CD14-positive monocyte (primary cell): ENCODE measurements around the gene TMTC1. TPM values are rescaled to one million over a fixed set of nuclear protein-coding genes. Genes with fewer than 3 reads are reported as not detected.

Experiments used
- DNase-seq, 3 donors: peaks; one replicate each; pipeline ENCODE4 v3.0.0-alpha.2; 2011 to 2022
- H2AFZ ChIP-seq: 2 replicates; pipeline ENCODE4 v1.6.0; 2012; ENCODE audit warnings: mild to moderate bottlenecking, low read depth, low read length, inconsistent platforms; ENCODE audit not compliant: insufficient read depth, poor library complexity, severe bottlenecking
- H3K27ac ChIP-seq, 2 donors: 1 replicate in 1 of 2; 2 replicates in 1 of 2; pipeline ENCODE4 v1.5.1; 2012 to 2013; ENCODE audit warnings: low read length in 2 of 2, control low read depth in 1 of 2, inconsistent platforms in 1 of 2, low read depth in 1 of 2, mild to moderate bottlenecking in 1 of 2
- H3K27me3 ChIP-seq, 2 donors: one replicate each; pipeline versions ENCODE4 v1.6.0 to v1.6.1; 2011 to 2013; ENCODE audit warnings: low read length in 2 of 2; ENCODE audit not compliant: control insufficient read depth in 2 of 2, insufficient read depth in 2 of 2
- H3K36me3 ChIP-seq, 2 donors: replicated peaks in 1 of 2; 1 replicate in 1 of 2; 2 replicates in 1 of 2; pipeline versions ENCODE4 v1.5.1 to v1.6.1; 2012 to 2013; ENCODE audit warnings: low read length in 2 of 2, control low read depth in 1 of 2, inconsistent platforms in 1 of 2, mild to moderate bottlenecking in 1 of 2; ENCODE audit not compliant: insufficient read depth in 2 of 2, control insufficient read depth in 1 of 2
- H3K4me1 ChIP-seq, 2 donors: 1 replicate in 1 of 2; 2 replicates in 1 of 2; pipeline versions ENCODE4 v1.5.1 to v1.6.1; 2012 to 2013; ENCODE audit warnings: low read length in 2 of 2, control low read depth in 1 of 2, inconsistent platforms in 1 of 2, mild to moderate bottlenecking in 1 of 2, moderate library complexity in 1 of 2; ENCODE audit not compliant: insufficient read depth in 2 of 2, control insufficient read depth in 1 of 2
- H3K4me2 ChIP-seq: replicated peaks from 2 replicates; pipeline ENCODE3; 2012; ENCODE audit warnings: low read length, moderate library complexity, mild to moderate bottlenecking; ENCODE audit not compliant: poor library complexity, severe bottlenecking; ENCODE audit errors: extremely low read depth
- H3K4me3 ChIP-seq, 3 experiments: fragments of 200-600 bp in 1 of 3; sonication (generic) in 1 of 3; replicated peaks in 1 of 3; 1 replicate in 2 of 3; 2 replicates in 1 of 3; pipeline ENCODE4 v1.5.1; 2011 to 2013; ENCODE audit warnings: low read length in 3 of 3, mild to moderate bottlenecking in 3 of 3, control low read depth in 2 of 3, low read depth in 2 of 3, inconsistent platforms in 1 of 3, moderate library complexity in 1 of 3
- H3K79me2 ChIP-seq: 2 replicates; pipeline ENCODE4 v1.6.0; 2012; ENCODE audit warnings: mild to moderate bottlenecking, control low read depth, inconsistent platforms, low read length, moderate library complexity; ENCODE audit not compliant: insufficient read depth
- H3K9ac ChIP-seq: 2 replicates; pipeline ENCODE4 v1.6.0; 2017; ENCODE audit warnings: low read length, mild to moderate bottlenecking; ENCODE audit not compliant: insufficient read depth, poor library complexity, severe bottlenecking
- H3K9me3 ChIP-seq, 2 donors: replicated peaks in 1 of 2; 1 replicate in 1 of 2; 2 replicates in 1 of 2; pipeline versions ENCODE4 v1.5.1 to v1.6.1; 2012 to 2013; ENCODE audit warnings: low read length in 2 of 2, control low read depth in 1 of 2; ENCODE audit not compliant: control insufficient read depth in 1 of 2, insufficient read depth in 1 of 2
- H4K20me1 ChIP-seq: 2 replicates; pipeline ENCODE4 v1.6.0; 2012; ENCODE audit warnings: mild to moderate bottlenecking, low read length, control low read depth, moderate library complexity; ENCODE audit not compliant: insufficient read depth
- H3K27ac Mint-ChIP-seq, 7 donors: one replicate each; pipeline ENCODE4 v1.8.0; 2020; ENCODE audit warnings: mild to moderate bottlenecking in 7 of 7, mixed read lengths in 7 of 7, moderate library complexity in 6 of 7, inconsistent platforms in 2 of 7
- H3K27me3 Mint-ChIP-seq, 3 donors: one replicate each; pipeline ENCODE4 v1.8.0; 2021 to 2022; ENCODE audit warnings: low read depth in 3 of 3, mild to moderate bottlenecking in 3 of 3, mixed read lengths in 3 of 3, moderate library complexity in 3 of 3, inconsistent platforms in 1 of 3
- H3K36me3 Mint-ChIP-seq, 2 donors: one replicate each; pipeline ENCODE4 v1.8.0; 2020; ENCODE audit warnings: mixed read lengths in 2 of 2, inconsistent platforms in 1 of 2, mild to moderate bottlenecking in 1 of 2
- H3K4me1 Mint-ChIP-seq: one replicate; pipeline ENCODE4 v1.8.0; 2020; ENCODE audit warnings: mild to moderate bottlenecking, mixed read lengths
- H3K4me3 Mint-ChIP-seq, 2 donors: one replicate each; pipeline ENCODE4 v1.8.0; 2020; ENCODE audit warnings: mild to moderate bottlenecking in 2 of 2, mixed read lengths in 2 of 2, moderate library complexity in 1 of 2
- H3K9me3 Mint-ChIP-seq, 7 donors: one replicate each; pipeline ENCODE4 v1.8.0; 2020 to 2022; ENCODE audit warnings: mixed read lengths in 7 of 7, mild to moderate bottlenecking in 6 of 7, moderate library complexity in 6 of 7, inconsistent platforms in 2 of 7
- CTCF ChIP-seq: fragments of 200-600 bp; IDR thresholded peaks from one replicate; pipeline ENCODE4 v1.8.0; 2022; ENCODE audit warnings: antibody characterized with exemption, mild to moderate bottlenecking
- WGBS: methylation state at CpG from one replicate; pipeline ENCODE4 v1.1.5; 2013; ENCODE audit warnings: missing lambda C conversion rate; ENCODE audit not compliant: insufficient coverage; 5-methylcytosine and 5-hydroxymethylcytosine counted together
- intact Hi-C, 2 donors: fragments of 100-400 bp; cut with micrococcal nuclease; formaldehyde crosslinking; loops; one replicate each; pipeline versions ENCODE4 v1.15.0 to v1.15.1; 2023
- polyA plus RNA-seq, 3 donors: library from polyadenylated mRNA; depleted of rRNA in 1 of 3; unstranded in 2 of 3; stranded (reverse) in 1 of 3; fragments of 300-500 nt in 2 of 3; fragments of >200 nt in 1 of 3; fragmentation: Illumina TruSeq in 2 of 3; gene quantifications; 1 replicate in 2 of 3; 2 replicates in 1 of 3; pipeline ENCODE4 v1.2.3, GENCODE V29; 2012 to 2021

Gene TMTC1
- polyA plus RNA-seq, 3 donors = 0.57 to 5.6 (median 2.1) TPM

DNA sequence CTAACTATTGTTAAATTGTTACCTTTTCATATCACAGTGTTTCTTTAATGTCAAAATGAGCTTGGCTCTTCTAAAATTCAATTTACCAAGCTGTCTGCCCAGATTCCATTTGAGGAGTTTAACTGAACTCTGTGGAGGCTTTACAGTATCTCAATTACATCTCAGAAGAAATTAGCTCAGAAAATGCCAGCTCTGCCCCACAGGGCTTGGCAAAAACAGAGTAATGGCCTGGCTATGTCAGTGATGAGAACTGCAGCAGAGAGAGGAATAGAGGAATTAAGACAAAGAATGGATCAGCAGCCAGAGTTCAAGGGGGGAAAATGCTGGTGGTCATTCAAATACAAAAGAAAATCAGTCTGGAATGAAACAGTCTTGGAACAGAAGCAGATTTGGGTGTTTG is 15.8 kb upstream of the TMTC1 start:
- H3K27ac ChIP-seq = no peak overlapping the region
- H3K9me3 ChIP-seq = peaks cover 5 to 7% of the 10 kb centered on the region in 2 donors
- H3K79me2 ChIP-seq = no peaks in the 10 kb centered on the region
- no peak overlapping the region for H2AFZ ChIP-seq
- Mint-ChIP-seq H3K27me3 (peaks cover 2 to 8% (median 4%) of the 10 kb centered on the region in 3 donors), H3K27ac (no peak overlapping the region), H3K4me1 (no peaks in the 10 kb centered on the region), H3K9me3 (peaks cover 3 to 17% (median 13%) of the 10 kb centered on the region in 7 donors), H3K4me3 (no peak overlapping the region), H3K36me3 (no peaks in the 10 kb centered on the region)
- H3K4me2 ChIP-seq = no peak overlapping the region
- intact Hi-C loops = no loop called here
- no peaks in the 10 kb centered on the region for H3K36me3 ChIP-seq
- H3K4me3 ChIP-seq = no peak overlapping the region
- DNase-seq = no peak
- no peaks in the 10 kb centered on the region for H3K27me3 ChIP-seq
- H4K20me1 ChIP-seq = no peaks in the 10 kb centered on the region
- no peak overlapping the region for H3K9ac ChIP-seq
- no peak for TF ChIP-seq CTCF
- H3K4me1 ChIP-seq = no peaks in the 10 kb centered on the region

DNA sequence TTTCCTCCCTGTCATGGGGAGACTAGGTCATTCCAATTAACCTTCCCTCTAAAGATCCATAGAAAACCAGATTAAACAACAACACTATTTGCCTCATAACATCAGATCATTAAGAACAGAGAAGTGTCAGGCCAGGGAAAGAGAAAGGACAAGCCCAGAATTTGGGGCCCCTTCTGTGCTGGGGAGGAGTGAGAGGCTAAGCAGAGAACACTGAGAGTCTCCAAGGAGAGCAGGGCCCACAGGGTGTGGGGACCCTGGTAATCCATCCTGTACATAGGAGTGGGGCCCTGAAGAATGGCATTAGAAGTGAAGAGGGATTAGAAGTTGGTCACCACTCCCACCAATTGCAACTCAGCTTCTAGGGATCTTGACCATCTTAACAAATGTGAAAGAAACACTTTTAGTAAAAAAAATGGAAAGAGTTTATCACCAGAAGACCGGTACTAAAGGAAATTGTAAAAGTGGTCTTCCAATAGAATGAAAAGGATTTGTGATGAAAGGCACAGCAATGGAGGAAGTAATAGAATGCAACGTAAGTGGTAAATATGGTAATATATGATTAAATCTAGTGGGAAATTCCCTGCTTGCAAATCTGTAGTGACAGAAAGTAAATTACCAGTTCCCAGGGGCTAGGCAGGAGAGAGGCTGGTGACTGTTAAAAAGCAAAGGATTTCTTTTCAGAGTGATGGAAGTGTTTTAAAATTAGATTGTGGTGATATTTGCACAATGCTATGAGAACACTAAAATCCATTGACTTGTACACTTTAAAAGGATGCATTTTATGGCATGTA is 14.0 kb upstream of the TMTC1 start:
- Mint-ChIP-seq H3K36me3 (no peaks in the 10 kb centered on the region), H3K9me3 (peaks cover 3 to 14% (median 13%) of the 10 kb centered on the region in 7 donors), H3K4me1 (no peaks in the 10 kb centered on the region), H3K4me3 (peak overlapping the region in 1 of 2 donors; percentile 36), H3K27ac (peak overlapping the region in 1 of 7 donors; percentile 57), H3K27me3 (peaks cover 2 to 8% (median 4%) of the 10 kb centered on the region in 3 donors)
- H3K9me3 ChIP-seq = peaks cover 13 to 20% of the 10 kb centered on the region in 2 donors
- intact Hi-C loops = no loop called here
- 6% methylated on average over 2 of the region's 2 CpGs for WGBS
- no peaks in the 10 kb centered on the region for H4K20me1 ChIP-seq
- no peak for TF ChIP-seq CTCF
- H3K4me3 ChIP-seq = no peak overlapping the region
- H3K79me2 ChIP-seq = no peaks in the 10 kb centered on the region
- DNase-seq = peak in 1 of 3 donors; percentile 38
- H3K27ac ChIP-seq = no peak overlapping the region
- no peaks in the 10 kb centered on the region for H3K36me3 ChIP-seq
- no peak overlapping the region for H3K4me2 ChIP-seq
- no peaks in the 10 kb centered on the region for H3K27me3 ChIP-seq
- H3K9ac ChIP-seq = no peak overlapping the region
- no peaks in the 10 kb centered on the region for H3K4me1 ChIP-seq
- H2AFZ ChIP-seq = no peak overlapping the region
